HCT116 (cell line): ENCODE data around the gene ATL2.

Experiments used
- CTCF ChIP-seq, 3 experiments: fragments of 200-600 bp in 1 of 3; sonication (generic) in 1 of 3; IDR thresholded peaks in 2 of 3; conservative IDR thresholded peaks in 1 of 3; 2 replicates each; pipeline ENCODE4 v1.5.1; 2012 to 2017; ENCODE audit warnings: low read depth in 2 of 3, low read length in 2 of 3, antibody characterized with exemption in 1 of 3, borderline replicate concordance in 1 of 3, control low read depth in 1 of 3, mild to moderate bottlenecking in 1 of 3, mixed read lengths in 1 of 3, mixed run types in 1 of 3, moderate library complexity in 1 of 3; ENCODE audit not compliant: insufficient read depth in 1 of 3
- EZH2 ChIP-seq: fragments of 200-600 bp; sonication (generic); IDR thresholded peaks from 2 replicates; pipeline ENCODE4 v1.6.1; 2017; ENCODE audit warnings: antibody characterized with exemption, mixed run types
- POLR2A ChIP-seq: IDR thresholded peaks from 2 replicates; pipeline ENCODE4 v1.7.0; 2011; ENCODE audit warnings: borderline replicate concordance; ENCODE audit not compliant: insufficient read depth, insufficient read length; ENCODE audit errors: extremely low read depth
- POLR2AphosphoS5 ChIP-seq: IDR thresholded peaks from 2 replicates; pipeline ENCODE4 v1.6.1; 2011; ENCODE audit warnings: mild to moderate bottlenecking, low read depth, low read length, moderate library complexity
- SIN3A ChIP-seq: IDR thresholded peaks from 2 replicates; pipeline ENCODE4 v1.6.1; 2012; ENCODE audit warnings: low read depth
- SP1 ChIP-seq: IDR thresholded peaks from 2 replicates; pipeline ENCODE4 v1.6.1; 2012; ENCODE audit warnings: low read depth
- YY1 ChIP-seq: IDR thresholded peaks from 2 replicates; pipeline ENCODE4 v1.6.1; 2011; ENCODE audit warnings: low read length, low read depth, moderate library complexity, mild to moderate bottlenecking; ENCODE audit not compliant: insufficient replicate concordance; ENCODE audit errors: extremely low read depth
- ZFX ChIP-seq: fragments of 450-650 bp; IDR thresholded peaks from 2 replicates; pipeline ENCODE4 v1.6.1; 2017

DNA sequence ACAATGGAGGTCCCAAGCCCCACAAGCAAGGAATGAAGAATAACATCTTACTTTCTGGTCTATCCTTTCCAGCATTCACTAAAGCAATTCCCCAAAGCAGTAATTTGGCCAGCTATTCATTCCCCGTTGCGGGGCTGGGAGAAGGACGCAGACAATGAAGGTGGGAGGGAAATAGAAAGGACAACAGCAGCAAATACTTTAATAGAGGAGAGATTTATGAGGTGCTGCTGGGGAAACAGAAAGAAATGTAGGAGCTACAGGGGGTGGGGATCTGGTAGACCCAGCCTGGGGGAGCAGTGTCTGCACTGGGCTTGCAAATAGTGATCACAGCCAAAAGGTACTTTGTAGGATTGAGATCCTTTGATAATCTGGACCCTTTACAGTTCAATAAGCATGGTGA, 13.9 kb upstream of the ATL2 start:
- TF ChIP-seq CTCF (IDR thresholded peaks at IDR 0.05 in 2 of 3, conservative IDR thresholded peaks at IDR 0.05 in 1 of 3; ENCODE audit: borderline replicate concordance in 1 of 3, insufficient read depth in 1 of 3, low read depth in 2 of 3, low read length in 2 of 3) (no peak), SIN3A (no peak), EZH2 (no peak), POLR2A (no peak), POLR2AphosphoS5 (no peak), YY1 (no peak), SP1 (no peak), ZFX (no peak)
